Vagina (tissue), 2 donors: ENCODE results near the gene TTC1.

ENCODE experiments used
- POLR2A ChIP-seq, 2 donors: fragments of 450-650 bp; IDR thresholded peaks; one replicate each; pipeline ENCODE4 v1.6.1; 2017; ENCODE audit warnings: antibody characterized with exemption in 2 of 2, mild to moderate bottlenecking in 2 of 2, moderate library complexity in 2 of 2
- POLR2AphosphoS5 ChIP-seq, 2 donors: sonication (generic); formaldehyde crosslinking; IDR thresholded peaks; one replicate each; pipeline ENCODE4 v1.9.0; 2017; ENCODE audit warnings: antibody characterized with exemption in 2 of 2, mild to moderate bottlenecking in 2 of 2, low read depth in 1 of 2; ENCODE audit not compliant: insufficient read depth in 1 of 2
- TF ChIP-seq, protein P1 (sequence below), 3 experiments: fragments of 450-650 bp in 2 of 3; fragments of 200-600 bp in 1 of 3; sonication (generic) in 1 of 3; IDR thresholded peaks; one replicate each; pipeline ENCODE4 v1.5.1; 2017 to 2019; ENCODE audit warnings: antibody characterized with exemption in 3 of 3, mild to moderate bottlenecking in 2 of 3, moderate library complexity in 2 of 3

- TF ChIP-seq, protein P1, sequence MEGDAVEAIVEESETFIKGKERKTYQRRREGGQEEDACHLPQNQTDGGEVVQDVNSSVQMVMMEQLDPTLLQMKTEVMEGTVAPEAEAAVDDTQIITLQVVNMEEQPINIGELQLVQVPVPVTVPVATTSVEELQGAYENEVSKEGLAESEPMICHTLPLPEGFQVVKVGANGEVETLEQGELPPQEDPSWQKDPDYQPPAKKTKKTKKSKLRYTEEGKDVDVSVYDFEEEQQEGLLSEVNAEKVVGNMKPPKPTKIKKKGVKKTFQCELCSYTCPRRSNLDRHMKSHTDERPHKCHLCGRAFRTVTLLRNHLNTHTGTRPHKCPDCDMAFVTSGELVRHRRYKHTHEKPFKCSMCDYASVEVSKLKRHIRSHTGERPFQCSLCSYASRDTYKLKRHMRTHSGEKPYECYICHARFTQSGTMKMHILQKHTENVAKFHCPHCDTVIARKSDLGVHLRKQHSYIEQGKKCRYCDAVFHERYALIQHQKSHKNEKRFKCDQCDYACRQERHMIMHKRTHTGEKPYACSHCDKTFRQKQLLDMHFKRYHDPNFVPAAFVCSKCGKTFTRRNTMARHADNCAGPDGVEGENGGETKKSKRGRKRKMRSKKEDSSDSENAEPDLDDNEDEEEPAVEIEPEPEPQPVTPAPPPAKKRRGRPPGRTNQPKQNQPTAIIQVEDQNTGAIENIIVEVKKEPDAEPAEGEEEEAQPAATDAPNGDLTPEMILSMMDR (IDR thresholded peaks at IDR 0.05), result no peak
- no peak for TF ChIP-seq POLR2A (IDR thresholded peaks at IDR 0.05)
- TF ChIP-seq POLR2AphosphoS5 (IDR thresholded peaks at IDR 0.05; ENCODE audit: insufficient read depth in 1 of 2, low read depth in 1 of 2), result no peak
These were observed 36.2 kb upstream of the TTC1 start for GRCh38 chr5:159972538-159973362.
